ENCODE results near the gene SCN2A. TPM values are rescaled to one million over a fixed set of nuclear protein-coding genes. Genes with fewer than 3 reads are reported as not detected.

SCN2A gene
- total RNA-seq: 0.46 TPM in 1 of 2 replicates, not detected in the other

GRCh38 chr2:165239230-165239629 is at the start of gene SCN2A:
Gene SCN2A (plus strand): TSS chr2:165239414. CDS start chr2:165295824, 56,410 bp downstream.

DNA sequence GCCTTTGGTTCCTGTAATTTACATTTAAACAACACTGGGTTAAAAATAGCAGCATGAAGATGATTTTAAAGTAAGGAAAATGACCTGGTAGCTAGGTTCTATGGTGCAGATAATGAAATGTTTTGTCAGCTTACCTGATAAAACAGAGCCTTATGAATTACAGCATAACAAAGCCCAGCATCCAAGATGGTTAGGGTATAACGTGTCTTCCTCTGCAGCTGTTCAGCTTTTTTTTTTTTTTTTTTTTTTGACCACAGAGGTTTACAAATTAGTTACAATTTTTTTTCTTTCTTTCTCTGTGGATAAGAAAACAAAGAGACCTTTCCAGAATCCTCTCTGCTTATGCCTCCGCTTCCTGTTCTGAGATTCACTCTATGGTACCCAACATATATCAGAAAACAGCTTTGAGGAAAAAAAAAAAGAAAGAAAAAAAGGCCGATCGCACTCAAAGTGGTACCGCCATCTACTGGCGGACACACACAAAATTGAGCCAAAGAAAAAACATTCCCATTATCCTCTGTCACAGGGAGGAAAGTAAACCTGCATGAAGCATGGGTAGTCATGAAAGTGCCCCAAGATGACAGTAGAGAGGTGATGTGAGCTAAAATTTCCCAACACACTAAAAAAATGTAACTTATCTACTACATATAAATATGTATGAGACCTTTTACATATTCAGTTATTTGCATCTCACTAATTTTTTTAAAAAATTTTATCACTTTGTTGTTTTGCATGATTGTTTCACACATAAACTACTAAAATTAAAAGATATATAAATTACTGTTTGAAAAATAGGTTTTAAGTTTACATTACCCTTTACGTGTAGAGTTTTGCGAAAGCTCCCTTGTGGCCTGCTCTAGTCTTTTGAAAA is 35.3 kb upstream of the SCN2A start, which contains the start of gene SCN3A:
Gene SCN3A, minus strand, starts transcription at position 362 of the 871 bp plus-strand sequence. CDS start 27,656 bp downstream, outside the sequence.

Other genes starting within 250 kb of the SCN2A start
- under 0.01 TPM in 2 replicates for gene SCN3A, start 35.4 kb upstream of the SCN2A start, total RNA-seq
- gene CSRNP3, start 230.3 kb downstream of the SCN2A start, total RNA-seq: 0.46 TPM in 1 of 2 replicates, not detected in the other

Measured in epithelial cell of umbilical artery (primary cell).